Mononuclear cell (primary cell): ENCODE data around the gene GIPC2. TPM values are rescaled to one million over a fixed set of nuclear protein-coding genes. Genes with fewer than 3 reads are reported as not detected.
"Not testable (repeated sequence)": the region's sequence is repeated elsewhere in the genome, so short reads cannot be mapped to it uniquely, and the experiment has no call there.

ENCODE experiments used
- H3K27me3 ChIP-seq: 2 replicates; pipeline ENCODE4 v1.6.0; 2011; ENCODE audit warnings: low read length, control low read depth; ENCODE audit not compliant: insufficient read depth
- H3K4me1 ChIP-seq: 2 replicates; pipeline ENCODE4 v1.5.1; 2011; ENCODE audit warnings: mild to moderate bottlenecking, low read length, control low read depth; ENCODE audit not compliant: insufficient read depth
- H3K4me3 ChIP-seq: 2 replicates; pipeline ENCODE4 v1.5.1; 2011; ENCODE audit warnings: mild to moderate bottlenecking, low read length, moderate library complexity
- H3K9me3 ChIP-seq: 2 replicates; pipeline ENCODE4 v1.5.1; 2011; ENCODE audit warnings: low read depth, mild to moderate bottlenecking, control low read depth, low read length
- total RNA-seq: library from RNA; depleted of rRNA; stranded (reverse); fragments of >200 nt; gene quantifications from one replicate; pipeline ENCODE4 v1.2.3, GENCODE V29; 2012

The GIPC2 gene
- total RNA-seq, 1 donor = under 0.01 TPM

- Histone ChIP-seq H3K4me3 (no peak overlapping the region), H3K27me3 (no peaks in the 10 kb centered on the region), H3K4me1 (no peaks in the 10 kb centered on the region), H3K9me3 (peaks cover 11% of the 10 kb centered on the region)
Observed at GRCh38 chr1:78091215-78091813, 45.5 kb downstream of the GIPC2 start.

- H3K4me1 ChIP-seq = no peaks in the 10 kb centered on the region
- H3K9me3 ChIP-seq = peaks cover 5% of the 10 kb centered on the region
- no peak overlapping the region for H3K4me3 ChIP-seq
- H3K27me3 ChIP-seq = no peaks in the 10 kb centered on the region
Observed at GRCh38 chr1:78091886-78092285, 46.1 kb downstream of the GIPC2 start.

- H3K4me1 ChIP-seq = no peaks in the 10 kb centered on the region
- no peaks in the 10 kb centered on the region for H3K27me3 ChIP-seq
- H3K4me3 ChIP-seq = no peak overlapping the region
- no peaks in the 10 kb centered on the region for H3K9me3 ChIP-seq
Observed at GRCh38 chr1:78092643-78093042, 46.9 kb downstream of the GIPC2 start.

GRCh38 chr1:78093560-78093959 is 47.8 kb downstream of the GIPC2 start:
- Histone ChIP-seq H3K9me3 (no peaks in the 10 kb centered on the region), H3K27me3 (no peaks in the 10 kb centered on the region)

GRCh38 chr1:78094639-78095038 is 48.9 kb downstream of the GIPC2 start:
- Histone ChIP-seq H3K9me3 (no peaks in the 10 kb centered on the region), H3K4me1 (no peaks in the 10 kb centered on the region), H3K27me3 (no peaks in the 10 kb centered on the region), H3K4me3 (no peak overlapping the region)

More at GRCh38 chr1:78093560-78093959, 47.8 kb downstream of the GIPC2 start:
- no peak overlapping the region for H3K4me3 ChIP-seq
- H3K4me1 ChIP-seq = no peaks in the 10 kb centered on the region

- Histone ChIP-seq H3K4me3 (no peak overlapping the region), H3K9me3 (no peaks in the 10 kb centered on the region), H3K27me3 (no peaks in the 10 kb centered on the region), H3K4me1 (no peaks in the 10 kb centered on the region)
Observed at GRCh38 chr1:78095593-78095992, 49.8 kb downstream of the GIPC2 start.

GRCh38 chr1:78096017-78096416 is 50.3 kb downstream of the GIPC2 start:
- no peaks in the 10 kb centered on the region for H3K4me1 ChIP-seq
- no peaks in the 10 kb centered on the region for H3K27me3 ChIP-seq
- H3K4me3 ChIP-seq = no peak overlapping the region
- no peaks in the 10 kb centered on the region for H3K9me3 ChIP-seq

GRCh38 chr1:78096976-78097375 is 51.2 kb downstream of the GIPC2 start:
- no peak overlapping the region for H3K4me3 ChIP-seq
- H3K4me1 ChIP-seq = no peaks in the 10 kb centered on the region
- no peaks in the 10 kb centered on the region for H3K27me3 ChIP-seq
- no peaks in the 10 kb centered on the region for H3K9me3 ChIP-seq

- H3K4me1 ChIP-seq = no peaks in the 10 kb centered on the region
- H3K9me3 ChIP-seq = no peaks in the 10 kb centered on the region
- no peaks in the 10 kb centered on the region for H3K27me3 ChIP-seq
- H3K4me3 ChIP-seq = no peak overlapping the region
Observed at GRCh38 chr1:78101051-78101450, 55.3 kb downstream of the GIPC2 start.

- H3K27me3 ChIP-seq = no peaks in the 10 kb centered on the region
- no peaks in the 10 kb centered on the region for H3K9me3 ChIP-seq
- no peak overlapping the region for H3K4me3 ChIP-seq
- H3K4me1 ChIP-seq = no peaks in the 10 kb centered on the region
Observed at GRCh38 chr1:78101514-78101913, 55.7 kb downstream of the GIPC2 start.

GRCh38 chr1:78102082-78102481 is 56.3 kb downstream of the GIPC2 start:
- H3K4me3 ChIP-seq = no peak overlapping the region
- no peaks in the 10 kb centered on the region for H3K4me1 ChIP-seq
- no peaks in the 10 kb centered on the region for H3K9me3 ChIP-seq
- no peaks in the 10 kb centered on the region for H3K27me3 ChIP-seq

GRCh38 chr1:78102916-78103315 is 57.1 kb downstream of the GIPC2 start:
- Histone ChIP-seq H3K4me1 (no peaks in the 10 kb centered on the region), H3K4me3 (no peak overlapping the region), H3K27me3 (no peaks in the 10 kb centered on the region), H3K9me3 (no peaks in the 10 kb centered on the region)

- H3K27me3 ChIP-seq = no peaks in the 10 kb centered on the region
- H3K9me3 ChIP-seq = no peaks in the 10 kb centered on the region
- no peak overlapping the region for H3K4me3 ChIP-seq
- H3K4me1 ChIP-seq = no peaks in the 10 kb centered on the region
Observed at GRCh38 chr1:78104322-78104721, 58.6 kb downstream of the GIPC2 start.

- not testable (repeated sequence) for H3K4me1 ChIP-seq, H3K9me3 ChIP-seq, H3K4me3 ChIP-seq, H3K27me3 ChIP-seq
Observed at GRCh38 chr1:78109659-78110058, 63.9 kb downstream of the GIPC2 start.

- Histone ChIP-seq H3K4me3 (no peak overlapping the region), H3K27me3 (no peaks in the 10 kb centered on the region), H3K9me3 (no peaks in the 10 kb centered on the region), H3K4me1 (no peaks in the 10 kb centered on the region)
Observed at GRCh38 chr1:78113156-78113916, 67.6 kb downstream of the GIPC2 start.
